Vagina (tissue), 2 donors: ENCODE results near the gene MYL1.

Experiments used
- POLR2A ChIP-seq, 2 donors: fragments of 450-650 bp; IDR thresholded peaks; one replicate each; pipeline ENCODE4 v1.6.1; 2017; ENCODE audit warnings: antibody characterized with exemption in 2 of 2, mild to moderate bottlenecking in 2 of 2, moderate library complexity in 2 of 2
- TF ChIP-seq, protein P1 (sequence below), 3 experiments: fragments of 450-650 bp in 2 of 3; fragments of 200-600 bp in 1 of 3; sonication (generic) in 1 of 3; IDR thresholded peaks; one replicate each; pipeline ENCODE4 v1.5.1; 2017 to 2019; ENCODE audit warnings: antibody characterized with exemption in 3 of 3, mild to moderate bottlenecking in 2 of 3, moderate library complexity in 2 of 3

DNA sequence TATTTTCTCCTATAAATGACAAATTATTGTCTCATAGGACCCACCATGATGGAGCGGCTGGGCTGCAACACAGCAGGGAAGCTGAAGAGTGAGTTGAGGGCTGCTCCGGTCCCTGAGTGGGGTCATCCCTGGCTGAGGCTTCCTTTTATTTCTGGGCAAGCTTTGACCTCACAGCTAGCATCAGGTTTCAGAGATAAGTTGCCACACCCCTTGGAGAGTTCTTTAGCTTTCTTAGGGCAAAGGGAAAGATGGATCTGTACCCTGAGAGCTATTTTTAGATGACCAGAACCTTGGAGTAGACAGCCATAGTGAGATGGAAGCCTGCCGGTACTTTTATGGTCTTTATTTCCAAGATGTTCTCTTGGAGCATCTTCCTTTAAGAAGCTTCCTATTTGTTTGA, 11.5 kb downstream of the MYL1 start:
- TF ChIP-seq, protein P1, sequence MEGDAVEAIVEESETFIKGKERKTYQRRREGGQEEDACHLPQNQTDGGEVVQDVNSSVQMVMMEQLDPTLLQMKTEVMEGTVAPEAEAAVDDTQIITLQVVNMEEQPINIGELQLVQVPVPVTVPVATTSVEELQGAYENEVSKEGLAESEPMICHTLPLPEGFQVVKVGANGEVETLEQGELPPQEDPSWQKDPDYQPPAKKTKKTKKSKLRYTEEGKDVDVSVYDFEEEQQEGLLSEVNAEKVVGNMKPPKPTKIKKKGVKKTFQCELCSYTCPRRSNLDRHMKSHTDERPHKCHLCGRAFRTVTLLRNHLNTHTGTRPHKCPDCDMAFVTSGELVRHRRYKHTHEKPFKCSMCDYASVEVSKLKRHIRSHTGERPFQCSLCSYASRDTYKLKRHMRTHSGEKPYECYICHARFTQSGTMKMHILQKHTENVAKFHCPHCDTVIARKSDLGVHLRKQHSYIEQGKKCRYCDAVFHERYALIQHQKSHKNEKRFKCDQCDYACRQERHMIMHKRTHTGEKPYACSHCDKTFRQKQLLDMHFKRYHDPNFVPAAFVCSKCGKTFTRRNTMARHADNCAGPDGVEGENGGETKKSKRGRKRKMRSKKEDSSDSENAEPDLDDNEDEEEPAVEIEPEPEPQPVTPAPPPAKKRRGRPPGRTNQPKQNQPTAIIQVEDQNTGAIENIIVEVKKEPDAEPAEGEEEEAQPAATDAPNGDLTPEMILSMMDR (IDR thresholded peaks at IDR 0.05): no peak
- TF ChIP-seq POLR2A (IDR thresholded peaks at IDR 0.05): no peak
